Fibroblast of skin of back (primary cell): ENCODE measurements around the gene FOXP4.

ENCODE experiments used
- DNase-seq: peaks from one replicate; pipeline ENCODE4 v3.0.0-alpha.2; 2013

The FOXP4 gene

GRCh38 chr6:41565701-41566100 is 19.5 kb downstream of the FOXP4 start:
- DNase-seq, result no peak

GRCh38 chr6:41566961-41567360 is 20.8 kb downstream of the FOXP4 start:
- DNase-seq, result no peak

DNA sequence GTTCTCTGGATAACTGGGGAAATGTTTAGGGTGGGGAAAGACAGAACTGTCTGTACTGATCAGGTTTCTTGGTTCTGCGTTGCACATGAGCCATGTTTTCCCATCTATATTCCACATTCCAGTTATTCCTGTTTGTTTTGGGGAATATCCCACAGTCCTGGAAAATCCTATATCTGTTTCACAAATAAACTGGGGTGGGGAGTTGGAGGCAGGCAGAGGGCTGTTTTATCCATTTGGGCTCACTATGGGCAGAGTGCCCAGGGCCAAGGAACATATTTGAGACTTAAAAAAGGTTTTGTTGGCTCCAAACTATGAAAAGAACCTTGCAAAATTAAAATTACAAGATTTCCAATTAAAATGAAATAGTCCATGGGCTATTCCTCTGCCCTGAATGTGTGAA is 21.5 kb downstream of the FOXP4 start:
- no peak for DNase-seq

DNA sequence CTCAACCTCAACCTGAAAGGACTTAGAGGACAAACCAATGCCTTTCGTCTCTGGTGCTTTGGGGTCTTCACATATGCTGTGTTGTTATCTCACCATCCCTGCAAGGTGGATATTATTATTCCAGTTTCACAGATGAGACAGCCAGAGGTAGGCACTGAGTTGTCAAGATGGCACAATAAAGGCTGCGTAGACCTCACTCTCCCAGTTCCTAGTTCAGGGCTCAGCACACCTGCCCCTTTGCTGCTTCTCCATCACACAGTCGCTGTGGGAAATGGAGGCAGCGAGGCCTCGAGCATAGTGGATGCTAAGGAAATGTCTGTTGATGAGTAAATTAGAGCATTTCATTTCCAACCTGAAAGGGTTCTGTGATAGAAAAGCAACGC is 22.0 kb downstream of the FOXP4 start:
- no peak for DNase-seq

- DNase-seq, result no peak
Measured at GRCh38 chr6:41568585-41569384, 22.6 kb downstream of the FOXP4 start.

- DNase-seq, result no peak
Measured at GRCh38 chr6:41570259-41570615, 24.1 kb downstream of the FOXP4 start.

- peak; percentile 25 for DNase-seq
Measured at GRCh38 chr6:41571021-41571780, 25.0 kb downstream of the FOXP4 start.

DNA sequence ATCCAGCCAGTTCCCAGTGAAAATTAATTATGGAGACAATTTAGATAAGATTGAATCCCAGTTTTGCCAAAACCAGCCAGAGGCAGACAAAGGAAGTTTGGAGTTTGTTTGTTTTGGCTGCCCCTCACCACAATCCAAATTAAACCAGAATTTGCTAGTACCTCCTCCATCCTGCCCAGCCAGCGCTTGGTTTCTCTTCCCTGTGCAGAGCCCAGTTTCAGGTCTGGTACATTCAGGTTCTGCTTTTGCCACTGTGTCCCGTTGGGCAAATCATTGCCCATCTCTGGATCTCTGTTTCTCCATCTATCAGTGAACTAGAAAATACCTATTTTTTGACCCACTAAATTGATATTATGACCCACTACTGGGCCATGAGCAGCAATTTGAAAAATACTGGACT is 26.4 kb downstream of the FOXP4 start:
- no peak for DNase-seq

DNA sequence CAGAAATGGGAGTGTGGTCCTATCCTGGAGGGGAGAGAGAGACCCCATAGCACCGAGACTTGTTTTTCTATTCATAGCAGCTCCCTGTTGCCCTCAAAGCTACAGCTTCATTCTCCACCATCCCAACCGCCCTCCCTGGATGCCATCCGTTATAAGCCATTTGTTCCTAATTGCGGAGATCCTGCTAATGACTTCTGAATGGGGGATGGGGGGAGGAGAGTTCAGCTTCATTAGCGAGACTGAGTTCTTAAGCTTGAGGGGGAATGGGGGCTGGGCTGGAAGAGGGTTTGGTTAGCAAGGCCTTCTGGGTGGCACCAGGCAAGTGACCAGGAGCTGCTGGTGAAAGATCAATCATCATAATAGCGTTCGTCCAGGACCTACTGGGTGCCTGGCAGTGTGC is 27.1 kb downstream of the FOXP4 start:
- DNase-seq, result no peak

DNA sequence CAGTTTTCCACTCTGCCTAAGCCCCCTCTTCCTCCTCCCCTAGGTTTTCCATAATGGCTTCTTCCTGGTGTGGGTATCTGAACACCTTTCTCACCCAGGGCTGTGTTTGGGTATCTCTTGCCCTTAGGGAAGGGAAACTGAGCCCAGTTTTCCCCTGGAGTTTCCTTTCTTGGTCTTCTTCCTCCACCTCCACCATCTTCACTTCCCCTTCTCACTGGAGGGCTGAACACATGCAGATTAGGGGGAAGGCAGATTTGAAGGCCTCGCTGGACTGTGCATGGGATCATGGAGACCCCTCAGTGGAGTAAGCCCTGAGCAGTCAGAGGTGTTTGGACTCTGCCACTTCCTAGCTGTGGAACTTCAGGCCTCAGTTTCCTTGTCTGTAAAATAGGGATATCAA is 27.8 kb downstream of the FOXP4 start:
- DNase-seq, result no peak

GRCh38 chr6:41575598-41575997 is 29.4 kb downstream of the FOXP4 start:
- DNase-seq, result no peak

DNA sequence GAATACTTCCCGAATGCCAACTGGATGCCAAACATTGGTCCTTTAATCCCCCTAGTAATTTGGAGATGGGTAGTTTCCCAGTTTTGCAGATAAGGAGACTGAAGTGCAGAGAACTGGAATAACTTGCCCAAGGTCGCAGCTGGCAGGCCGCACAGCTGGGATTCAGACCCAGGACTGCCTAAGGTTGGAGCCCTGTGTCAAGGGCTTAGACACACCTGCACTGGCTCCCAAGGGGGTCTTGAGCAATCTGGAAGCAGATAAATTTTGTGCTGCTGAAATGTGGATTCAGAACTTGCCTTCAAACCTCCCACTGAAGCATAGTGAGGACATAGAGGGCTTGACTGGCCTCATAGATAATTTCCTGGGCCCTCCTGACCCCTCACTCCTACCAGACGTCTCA is 30.5 kb downstream of the FOXP4 start:
- DNase-seq, result no peak

- peak; percentile 65 for DNase-seq
Measured at GRCh38 chr6:41577356-41578216, 31.4 kb downstream of the FOXP4 start.

GRCh38 chr6:41578217-41579087 is 32.3 kb downstream of the FOXP4 start:
- DNase-seq, result peak; percentile 84

DNA sequence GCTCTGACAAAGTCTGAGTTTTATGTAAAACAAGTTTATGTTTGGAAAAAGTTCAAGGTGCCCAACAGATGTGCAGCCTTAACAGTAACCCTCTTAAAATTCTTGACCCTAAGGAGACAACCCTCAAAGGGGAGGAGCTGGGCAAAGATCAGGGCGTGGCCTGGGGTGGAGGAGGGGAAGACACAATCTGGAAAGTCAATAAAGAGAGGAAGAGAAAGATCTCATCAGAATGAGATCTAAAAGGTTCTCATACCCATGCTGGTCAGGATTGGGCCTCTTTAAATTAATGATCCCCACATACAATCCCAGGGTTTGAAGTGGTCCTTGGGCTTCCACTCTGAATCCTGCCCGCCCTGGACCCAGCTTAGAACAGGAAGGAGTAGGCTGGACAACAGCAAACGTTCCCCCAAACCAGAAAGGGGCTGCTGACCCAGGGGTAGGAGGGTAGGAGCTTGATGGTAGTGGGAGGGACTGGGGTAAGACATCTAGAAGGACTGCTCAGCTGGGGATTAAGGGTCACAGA is 33.0 kb downstream of the FOXP4 start:
- DNase-seq, result no peak

- no peak for DNase-seq
Measured at GRCh38 chr6:41580690-41581089, 34.5 kb downstream of the FOXP4 start.

- peak; percentile 95 for DNase-seq
Measured at GRCh38 chr6:41581381-41581991, 35.3 kb downstream of the FOXP4 start.

GRCh38 chr6:41582540-41582939 is 36.4 kb downstream of the FOXP4 start:
- no peak for DNase-seq

- DNase-seq, result no peak
Measured at GRCh38 chr6:41583565-41583964, 37.4 kb downstream of the FOXP4 start.

DNA sequence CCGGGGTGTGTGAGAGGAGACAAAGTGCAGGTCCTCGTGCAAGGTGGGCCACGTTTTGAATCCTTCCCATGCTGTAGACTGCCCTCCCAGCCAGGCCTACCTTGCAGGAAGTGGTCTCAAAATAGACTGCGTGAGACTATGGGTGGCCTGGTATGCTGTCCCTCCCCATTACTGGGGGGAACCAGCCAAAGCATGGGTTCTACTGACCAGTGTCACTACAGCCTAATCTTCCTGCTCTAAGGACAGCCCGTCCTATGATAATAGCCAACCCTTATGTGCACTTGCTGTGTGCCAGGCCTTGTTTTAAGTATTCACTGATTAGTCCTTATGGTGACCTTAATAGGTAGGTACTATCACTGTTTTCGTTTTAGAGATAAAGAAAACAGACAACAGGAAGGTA is 38.0 kb downstream of the FOXP4 start:
- DNase-seq, result no peak

DNA sequence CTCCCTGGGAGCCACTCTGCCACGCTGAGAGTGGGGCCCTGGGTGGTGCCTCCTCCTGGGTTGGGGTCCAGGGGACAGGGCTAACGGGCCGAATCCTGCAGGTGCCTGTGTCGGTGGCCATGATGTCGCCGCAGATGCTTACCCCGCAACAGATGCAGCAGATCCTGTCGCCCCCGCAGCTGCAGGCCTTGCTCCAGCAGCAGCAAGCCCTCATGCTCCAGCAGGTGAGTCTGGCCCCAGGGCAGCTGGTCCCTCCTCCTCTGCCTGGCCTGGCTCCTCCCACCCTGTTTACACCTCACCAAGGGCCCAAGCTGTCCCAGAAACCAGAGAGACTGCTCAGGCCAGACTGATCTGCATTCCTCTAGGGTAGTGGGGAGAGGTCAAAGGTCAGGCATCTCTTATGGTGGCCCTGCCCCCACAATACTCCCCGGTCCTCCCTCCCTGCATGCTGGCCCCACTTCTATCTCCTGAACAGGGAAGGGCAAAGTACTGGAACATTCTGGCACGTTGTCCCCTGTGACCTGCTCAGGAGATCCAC is 38.6 kb downstream of the FOXP4 start:
- no peak for DNase-seq
